GM12878 (cell line): ENCODE measurements around the gene CD3D. TPM values are rescaled to one million over a fixed set of nuclear protein-coding genes. Genes with fewer than 3 reads are reported as not detected.

Experiments
- ATAC-seq: fragments of 200-7000 bp; cut with Tn5 transposase; 3 replicates; pipeline ENCODE4 v1.9.1; 2020; ENCODE audit warnings: mild to moderate bottlenecking, moderate library complexity
- BruUV-seq: library from RNA; stranded (reverse); fragments of 400-500 nt; replicated peaks from 2 replicates; lab custom pipeline; 2021; lab: Mats Ljungman, UMichigan
- CTCF ChIA-PET: fragments of 300-600 bp; sonication (Branson Sonifier 250); formaldehyde crosslinking; extraction: SDS; loops from one replicate; lab custom pipeline; 2021; ENCODE audit warnings: inconsistent platforms; lab: Yijun Ruan, JAX
- POLR2A ChIA-PET: fragments of 350-600 bp; formaldehyde crosslinking; extraction: SDS; loops from one replicate; lab custom pipeline; 2021; ENCODE audit warnings: inconsistent platforms; lab: Charles Lee
- RAD21 ChIA-PET: fragments of 300-600 bp; sonication (Branson Sonifier 250); formaldehyde crosslinking; loops from one replicate; lab custom pipeline; 2023; ENCODE audit warnings: antibody characterized with exemption; ENCODE audit not compliant: unreplicated experiment; lab: Charles Lee
- SMC1A ChIA-PET: fragments of 300-600 bp; sonication (Branson Sonifier 250); formaldehyde crosslinking; loops from one replicate; lab custom pipeline; 2023; ENCODE audit not compliant: unreplicated experiment, uncharacterized antibody; lab: Charles Lee
- DNase-seq: peaks from one replicate; pipeline ENCODE4 v3.0.0-alpha.2; 2011; ENCODE audit warnings: low read depth, low spot score
- FAIRE-seq: peaks from 3 replicates; lab custom pipeline; 2011; peaks lifted over from hg19 to GRCh38; lab: Jason Lieb, UNC
- H2AFZ ChIP-seq: 2 replicates; pipeline ENCODE4 v1.6.0; 2011; ENCODE audit warnings: low read depth, low read length, control low read depth; ENCODE audit not compliant: control insufficient read depth
- H3K27ac ChIP-seq: 2 replicates; pipeline ENCODE4 v1.5.1; 2011; ENCODE audit warnings: control low read depth; ENCODE audit not compliant: control insufficient read depth, insufficient read depth
- H3K27me3 ChIP-seq, 2 experiments: replicated peaks in 1 of 2; 2 replicates each; pipeline versions ENCODE4 v1.6.0 to v1.6.1; 2011; ENCODE audit warnings: low read length in 1 of 2; ENCODE audit not compliant: control insufficient read depth in 2 of 2, insufficient read depth in 2 of 2
- H3K36me3 ChIP-seq, 2 experiments: 2 replicates each; pipeline ENCODE4 v1.5.1; 2011; ENCODE audit warnings: low read length in 1 of 2; ENCODE audit not compliant: control insufficient read depth in 2 of 2, insufficient read depth in 2 of 2
- H3K4me1 ChIP-seq: 2 replicates; pipeline ENCODE4 v1.6.1; 2011; ENCODE audit warnings: mild to moderate bottlenecking, low read length, moderate library complexity, mixed read lengths; ENCODE audit not compliant: control insufficient read depth, insufficient read depth
- H3K4me2 ChIP-seq: 2 replicates; pipeline ENCODE4 v1.6.0; 2011; ENCODE audit warnings: control low read depth; ENCODE audit not compliant: control insufficient read depth, insufficient read depth
- H3K4me3 ChIP-seq: fragments of 200-600 bp; sonication (generic); 2 replicates; pipeline ENCODE4 v1.5.1; 2016
- H3K79me2 ChIP-seq: 2 replicates; pipeline ENCODE4 v1.6.0; 2011; ENCODE audit warnings: low read length; ENCODE audit not compliant: control insufficient read depth, insufficient read depth
- H3K9ac ChIP-seq: 2 replicates; pipeline ENCODE4 v1.8.0; 2011; ENCODE audit warnings: low read length, control low read depth, mixed read lengths; ENCODE audit not compliant: control insufficient read depth, insufficient read depth
- H3K9me3 ChIP-seq: replicated peaks from 3 replicates; pipeline ENCODE4 v1.5.1; 2011; ENCODE audit warnings: mild to moderate bottlenecking, low read length; ENCODE audit not compliant: control insufficient read depth, insufficient read depth
- H4K20me1 ChIP-seq: 2 replicates; pipeline ENCODE4 v1.6.0; 2011; ENCODE audit not compliant: control insufficient read depth, insufficient read depth
- MTA3 ChIP-seq: IDR thresholded peaks from 2 replicates; pipeline ENCODE4 v1.6.1; 2012; ENCODE audit warnings: low read length, inconsistent platforms, borderline replicate concordance
- REST ChIP-seq: IDR thresholded peaks from 2 replicates; pipeline ENCODE4 v1.6.1; 2012; ENCODE audit warnings: mild to moderate bottlenecking, low read depth, low read length
- TCF7 ChIP-seq: IDR thresholded peaks from 2 replicates; pipeline ENCODE4 v1.6.1; 2014; ENCODE audit warnings: antibody characterized with exemption, borderline replicate concordance
- WGBS: methylation state at CpG from one replicate; pipeline ENCODE4 v1.1.6; 2016; ENCODE audit warnings: low lambda C conversion rate; ENCODE audit not compliant: insufficient replicate concordance, insufficient coverage; ENCODE audit errors: missing lambda C conversion rate; 5-methylcytosine and 5-hydroxymethylcytosine counted together
- in situ Hi-C: fragments of 300-500 bp; cut with MboI; formaldehyde crosslinking; loops from 9 replicates; pipeline ENCODE4 v1.14.3; 2018; ENCODE audit warnings: mixed read lengths
- intact Hi-C: fragments of 100-400 bp; cut with micrococcal nuclease; formaldehyde crosslinking; loops from one replicate; pipeline ENCODE4 v1.14.2; 2022; ENCODE audit not compliant: unreplicated experiment
- polyA plus RNA-seq, 11 experiments: library from polyadenylated mRNA; depleted of rRNA in 4 of 11; unstranded in 6 of 11; stranded (reverse) in 5 of 11; fragments of >200 nt; fragmentation: Nextera tagmentation in 4 of 11; fragmentation: Illumina TruSeq in 1 of 11; extraction: Ambion mirVana in 4 of 11; extraction: Trizol in 1 of 11; gene quantifications; 1 replicate in 1 of 11; 2 replicates in 10 of 11; pipeline versions ENCODE4 v1.2.1 to v1.2.3, GENCODE V29; 2011 to 2016; ENCODE audit warnings: inconsistent platforms in 2 of 11, missing spikeins in 2 of 11, low read depth in 1 of 11
- total RNA-seq, 4 experiments: library from RNA; depleted of rRNA in 3 of 4; stranded (reverse); fragments of >200 nt in 3 of 4; fragmentation: Illumina TruSeq in 1 of 4; extraction: Trizol in 1 of 4; gene quantifications; 2 replicates each; pipeline versions ENCODE4 v1.2.1 to v1.2.3, GENCODE V29; 2013 to 2021
- TF ChIP-seq, protein P1 (sequence below): IDR thresholded peaks from 2 replicates; pipeline ENCODE4 v1.6.1; 2011; ENCODE audit warnings: low read depth, mild to moderate bottlenecking, low read length, moderate library complexity, borderline replicate concordance; ENCODE audit errors: extremely low read depth

CD3D gene
- total and polyA plus RNA-seq, 10 of the 15 experiments (the other 5 are each of a cell fraction or from before 2014, with no cell fraction given) = 0.13 to 0.69 (median 0.29) TPM; not detected in 6

- in situ Hi-C loops = no loop called here
- H3K9ac ChIP-seq = no peak overlapping the region
These were observed 23.7 kb downstream of the CD3D start for GRCh38 chr11:118318581-118319336.

More at GRCh38 chr11:118318581-118319336, 23.7 kb downstream of the CD3D start:
- ChIA-PET RAD21 (interaction anchor here (0.6 to 1.3 kb wide), 3 partner anchors 15 to 27 kb away, joined by 3 to 4 read pairs (median 3); no protein-coding TSS in a partner anchor), POLR2A (interaction anchor here (0.6 kb wide), 1 partner anchor 91 kb away, joined by 3 read pairs; no protein-coding TSS in a partner anchor), SMC1A (interaction anchor here (0.5 to 1.1 kb wide), 3 partner anchors 23 to 459 kb away, joined by 3 to 5 read pairs (median 3); no protein-coding TSS in a partner anchor), CTCF (interaction anchor here (0.7 kb wide), 1 partner anchor 642 kb away, joined by 3 read pairs; no protein-coding TSS in a partner anchor)
- no TSS peak for BruUV-seq
- DNase-seq (no peak), ATAC-seq (no peak), FAIRE-seq (no peak)
- H3K27ac ChIP-seq = no peak overlapping the region
- no peak overlapping the region for H3K4me2 ChIP-seq
- H3K36me3 ChIP-seq = no peaks in the 10 kb centered on the region
- no peak overlapping the region for H2AFZ ChIP-seq
- no peaks in the 10 kb centered on the region for H3K9me3 ChIP-seq
- peaks cover 31% of the 10 kb centered on the region for H3K4me1 ChIP-seq
- no peaks in the 10 kb centered on the region for H4K20me1 ChIP-seq
- TF ChIP-seq, protein P1, sequence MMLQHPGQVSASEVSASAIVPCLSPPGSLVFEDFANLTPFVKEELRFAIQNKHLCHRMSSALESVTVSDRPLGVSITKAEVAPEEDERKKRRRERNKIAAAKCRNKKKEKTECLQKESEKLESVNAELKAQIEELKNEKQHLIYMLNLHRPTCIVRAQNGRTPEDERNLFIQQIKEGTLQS = no peak
- no peak for TF ChIP-seq MTA3
- 0 out of 2 replicates have a peak, but pooled peaks have one; percentile 40 for TF ChIP-seq TCF7
- no peak for TF ChIP-seq REST
- no peaks in the 10 kb centered on the region for H3K27me3 ChIP-seq
- no peak overlapping the region for H3K4me3 ChIP-seq
- intact Hi-C loops = no loop called here
- H3K79me2 ChIP-seq = no peaks in the 10 kb centered on the region
- 72% methylated on average over 10 of the region's 11 CpGs for WGBS
